Epithelial cell of esophagus (primary cell): Measurements from ENCODE around the gene UMPS.

ENCODE experiments used
- DNase-seq: peaks from one replicate; pipeline ENCODE4 v3.0.0; 2010; ENCODE audit warnings: low read depth
- H3K4me3 ChIP-seq: 2 replicates; pipeline ENCODE4 v1.5.1; 2011; ENCODE audit warnings: mild to moderate bottlenecking, low read length, control low read depth
- CTCF ChIP-seq: IDR thresholded peaks from 2 replicates; pipeline ENCODE4 v1.5.1; 2011; ENCODE audit warnings: low read depth, mild to moderate bottlenecking, low read length, control low read depth, inconsistent platforms; ENCODE audit not compliant: insufficient read depth; ENCODE audit errors: missing control alignments

Gene UMPS

GRCh38 chr3:124763206-124763605 is 33.0 kb downstream of the UMPS start:
- DNase-seq: no peak
- no peak for TF ChIP-seq CTCF
- H3K4me3 ChIP-seq: no peak overlapping the region

GRCh38 chr3:124763644-124764358 is 33.5 kb downstream of the UMPS start:
- DNase-seq: no peak
- no peak overlapping the region for H3K4me3 ChIP-seq
- no peak for TF ChIP-seq CTCF

- TF ChIP-seq CTCF: no peak
- no peak overlapping the region for H3K4me3 ChIP-seq
- DNase-seq: no peak
These were observed 34.5 kb downstream of the UMPS start for GRCh38 chr3:124764746-124765145.

- no peak for TF ChIP-seq CTCF
- DNase-seq: no peak
- no peak overlapping the region for H3K4me3 ChIP-seq
These were observed 35.1 kb downstream of the UMPS start for GRCh38 chr3:124765197-124765840.

GRCh38 chr3:124766113-124767095 is 36.2 kb downstream of the UMPS start:
- no peak overlapping the region for H3K4me3 ChIP-seq
- TF ChIP-seq CTCF: no peak
- no peak for DNase-seq

GRCh38 chr3:124767264-124767663 is 37.0 kb downstream of the UMPS start:
- DNase-seq: no peak
- TF ChIP-seq CTCF: no peak
- H3K4me3 ChIP-seq: no peak overlapping the region
